HG03439 (cell line): ENCODE data around the gene PLCXD3.
"Not testable (repeated sequence)": the region's sequence is repeated elsewhere in the genome, so short reads cannot be mapped to it uniquely, and the experiment has no call there.

Experiments
- ATAC-seq: cut with Tn5 transposase; IDR thresholded peaks from one replicate; pipeline ENCODE4 v1.9.1; 2021; ENCODE audit warnings: mild to moderate bottlenecking, moderate library complexity; ENCODE audit not compliant: unreplicated experiment

Gene PLCXD3

DNA sequence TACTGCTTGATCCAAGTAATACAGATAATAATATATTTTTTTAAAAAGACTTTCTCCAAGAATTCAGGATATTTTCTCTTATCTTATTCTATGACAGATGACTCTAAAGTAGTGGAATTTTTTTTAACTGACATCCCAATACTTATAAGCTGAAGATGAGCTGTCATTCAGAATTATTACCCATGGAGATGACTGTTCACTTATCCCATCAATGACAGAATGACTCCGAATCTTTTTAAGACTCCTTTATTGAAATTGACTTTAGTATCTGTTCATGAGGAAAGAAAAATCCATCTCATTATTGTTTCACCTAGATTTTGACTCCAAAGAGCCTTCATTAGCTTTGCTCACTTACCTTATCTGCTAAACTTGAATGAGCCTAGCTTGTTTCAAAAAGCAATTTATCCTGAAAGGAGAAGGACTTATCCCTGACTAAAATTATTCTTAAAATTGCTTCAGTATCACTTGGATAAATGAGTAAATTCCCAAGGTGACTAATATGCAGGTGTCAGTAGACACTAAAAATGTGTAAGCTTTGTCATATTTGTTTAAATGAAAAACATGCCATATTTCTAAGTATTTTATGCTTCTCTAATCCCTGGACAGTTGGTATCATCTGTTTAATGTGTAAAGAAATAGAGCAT, 146.9 kb downstream of the PLCXD3 start:
- no peak for ATAC-seq

DNA sequence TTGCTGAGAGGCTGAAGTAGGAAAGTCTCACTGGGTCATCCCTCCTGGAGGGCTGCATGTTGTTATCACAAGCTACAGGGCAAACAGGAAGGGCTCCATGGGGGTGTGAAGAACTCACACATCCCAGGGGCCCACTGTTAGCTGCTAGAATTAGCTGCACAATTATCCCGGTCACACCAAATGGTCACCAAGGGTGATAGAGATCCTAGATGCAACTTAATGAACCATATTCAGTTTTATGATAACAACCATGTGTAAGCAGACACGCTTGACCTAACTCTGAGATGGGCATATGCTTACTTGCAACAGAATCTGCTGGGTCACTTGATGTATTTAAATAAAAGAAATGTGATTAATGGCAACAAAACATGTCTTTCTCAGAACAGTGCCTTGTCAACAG, 153.6 kb downstream of the PLCXD3 start:
- ATAC-seq: no peak

DNA sequence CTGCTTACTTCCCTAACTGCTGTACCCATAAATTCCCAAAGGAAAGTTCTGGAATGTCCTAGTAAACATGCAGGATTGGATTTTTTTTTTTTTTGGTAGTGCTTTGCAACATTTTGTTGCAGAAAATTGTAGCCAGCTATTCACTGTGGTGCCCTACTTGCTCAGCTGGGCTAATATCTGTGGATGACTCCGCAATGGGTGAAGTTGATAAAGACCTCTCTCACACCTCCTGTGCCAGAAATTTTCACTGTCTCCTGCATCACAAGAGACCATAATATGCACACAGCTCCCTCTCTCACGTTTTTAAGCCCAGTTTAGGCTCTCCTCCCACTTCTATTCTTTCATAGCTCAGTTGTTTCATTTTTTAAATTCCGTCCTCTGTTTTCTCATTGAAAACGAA, 160.6 kb downstream of the PLCXD3 start:
- ATAC-seq: no peak

DNA sequence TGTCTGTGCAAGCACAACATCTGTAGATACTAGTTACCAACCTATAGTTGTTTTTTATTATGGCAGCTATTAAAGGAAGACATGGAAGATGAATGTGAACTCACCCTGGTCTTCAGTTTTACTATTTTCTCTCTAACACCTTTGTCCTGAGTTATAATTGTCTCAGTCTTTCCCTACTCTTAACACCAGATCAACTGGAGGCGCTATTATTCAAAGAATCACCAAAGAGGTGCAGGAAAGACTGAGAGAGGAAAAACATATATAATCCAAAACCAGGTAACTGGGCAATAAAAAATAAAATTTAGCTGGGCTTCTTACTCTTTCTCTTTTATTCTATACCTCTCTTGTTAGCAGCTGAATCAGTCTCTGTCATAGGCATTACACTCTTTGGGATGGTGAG, 162.8 kb downstream of the PLCXD3 start:
- ATAC-seq: no peak

DNA sequence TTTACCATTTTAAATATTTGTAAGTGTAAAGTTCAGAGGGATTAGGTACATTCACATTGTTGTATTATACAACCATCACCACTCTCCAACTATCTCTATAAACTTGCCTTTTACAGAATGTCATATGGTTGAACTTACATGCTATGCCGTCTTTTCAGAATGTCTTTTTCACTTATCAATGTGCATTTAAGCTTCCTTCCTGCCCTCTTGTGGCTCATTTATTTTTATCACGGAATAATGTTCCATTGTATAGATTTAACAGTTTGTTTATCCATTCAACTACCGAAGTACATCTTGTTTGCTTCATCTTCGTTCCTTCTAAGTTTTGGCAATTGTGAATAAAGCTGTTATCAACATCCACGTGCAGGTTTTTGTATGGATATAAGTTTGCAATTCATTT, 163.8 kb downstream of the PLCXD3 start:
- ATAC-seq: no peak

GRCh38 chr5:41345295-41345694, 165.1 kb downstream of the PLCXD3 start:
- ATAC-seq: no peak

DNA sequence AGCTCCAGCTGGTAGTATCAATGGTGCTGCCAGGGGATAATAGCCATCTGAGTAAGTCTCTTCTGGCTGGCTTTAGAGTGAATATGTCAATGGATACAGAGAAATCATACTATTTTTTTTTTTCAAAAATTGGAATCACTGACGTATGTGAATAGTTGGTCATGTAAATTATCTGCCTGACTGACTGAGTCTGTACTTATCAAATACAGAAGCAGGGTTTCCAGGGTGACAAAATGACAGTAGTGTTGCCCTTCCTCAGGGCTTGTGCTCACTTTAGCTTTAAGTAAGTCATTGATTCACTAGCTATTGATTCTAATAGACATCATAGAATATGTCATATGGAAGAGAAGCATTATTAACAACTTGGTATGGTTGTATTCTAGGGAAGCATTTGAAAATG, 171.1 kb downstream of the PLCXD3 start:
- ATAC-seq: no peak

- ATAC-seq: no peak
These were observed 172.2 kb downstream of the PLCXD3 start for GRCh38 chr5:41338136-41338675.

DNA sequence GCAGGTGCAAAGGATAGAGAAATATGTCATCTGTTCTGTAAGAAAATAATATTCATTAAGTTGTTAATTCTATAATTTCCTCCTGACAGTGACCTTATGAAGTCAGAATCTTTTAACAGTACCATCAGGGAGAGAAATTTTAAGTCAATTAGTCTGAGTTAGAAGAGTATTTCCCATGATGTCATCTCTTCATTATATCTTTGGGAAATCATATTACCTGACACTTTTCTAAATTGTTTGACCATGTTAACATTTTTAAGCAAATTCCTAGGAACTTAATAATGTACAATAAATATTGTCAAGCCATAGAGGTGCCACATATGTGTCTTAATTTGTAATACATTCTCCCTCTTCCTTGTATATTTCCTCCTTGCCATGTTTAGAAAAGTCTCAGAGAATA, 172.7 kb downstream of the PLCXD3 start:
- ATAC-seq: no peak

DNA sequence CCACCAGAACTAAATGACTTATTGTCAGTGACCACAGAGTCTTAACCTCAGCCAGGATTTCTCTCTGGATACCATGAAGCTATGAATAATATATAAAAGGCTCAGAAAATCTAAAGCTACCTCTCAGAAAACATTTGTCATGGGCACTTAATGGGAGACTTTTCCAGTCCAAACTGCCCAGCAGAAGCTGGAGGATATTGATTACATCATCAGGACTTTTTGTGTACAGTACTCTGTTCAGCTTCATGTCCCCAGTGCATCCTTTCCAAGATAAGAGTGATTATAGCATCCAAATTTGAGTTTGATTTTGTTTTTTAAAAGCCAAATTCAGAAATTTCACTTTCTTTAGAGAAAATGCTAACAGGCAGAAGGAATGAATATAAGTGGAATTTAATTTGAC, 173.2 kb downstream of the PLCXD3 start:
- ATAC-seq: no peak

- no peak for ATAC-seq
These were observed 173.9 kb downstream of the PLCXD3 start for GRCh38 chr5:41336471-41336870.

- no peak for ATAC-seq
These were observed 174.7 kb downstream of the PLCXD3 start for GRCh38 chr5:41335596-41336181.

DNA sequence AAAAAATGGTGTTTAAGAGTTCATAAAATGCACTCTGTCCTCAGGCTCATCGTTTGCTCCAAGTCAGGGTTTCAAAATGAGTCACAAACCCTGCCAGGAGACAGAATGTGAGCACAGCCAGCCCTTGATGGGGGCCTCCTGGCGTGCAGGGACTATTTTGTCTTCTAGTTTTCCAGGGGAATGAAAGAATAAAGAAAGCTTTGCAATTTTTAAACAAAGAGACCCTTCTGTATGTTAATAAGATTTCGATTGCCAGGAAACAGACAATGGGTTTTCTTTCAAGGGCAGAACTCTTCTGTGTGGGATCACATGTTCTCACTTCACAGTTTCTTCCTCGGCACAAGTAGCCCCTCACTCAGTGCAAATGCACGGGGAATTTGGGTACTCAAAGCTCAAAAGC, 175.6 kb downstream of the PLCXD3 start:
- ATAC-seq: no peak

- no peak for ATAC-seq
These were observed 176.2 kb downstream of the PLCXD3 start for GRCh38 chr5:41334221-41334620.

DNA sequence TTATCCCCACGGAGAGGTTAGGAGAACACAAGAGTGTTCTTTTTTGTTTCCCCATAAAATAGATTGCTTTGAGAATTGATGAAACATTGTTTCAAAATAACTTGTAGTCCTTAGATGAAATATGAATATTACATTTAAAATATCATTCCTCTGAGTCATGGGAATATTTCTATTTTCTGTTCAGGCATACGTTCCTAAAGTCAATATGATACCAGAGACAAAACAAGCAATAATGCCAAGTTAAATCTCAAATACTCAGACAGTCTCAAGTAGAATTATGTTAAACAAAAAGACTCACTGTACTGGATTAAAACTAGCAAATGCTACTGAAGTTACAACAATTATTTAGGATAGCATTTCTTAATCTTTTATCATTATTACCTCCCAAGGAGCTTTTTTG, 185.3 kb downstream of the PLCXD3 start:
- no peak for ATAC-seq

- not testable (repeated sequence) for ATAC-seq
These were observed 187.6 kb downstream of the PLCXD3 start for GRCh38 chr5:41322826-41323225.

DNA sequence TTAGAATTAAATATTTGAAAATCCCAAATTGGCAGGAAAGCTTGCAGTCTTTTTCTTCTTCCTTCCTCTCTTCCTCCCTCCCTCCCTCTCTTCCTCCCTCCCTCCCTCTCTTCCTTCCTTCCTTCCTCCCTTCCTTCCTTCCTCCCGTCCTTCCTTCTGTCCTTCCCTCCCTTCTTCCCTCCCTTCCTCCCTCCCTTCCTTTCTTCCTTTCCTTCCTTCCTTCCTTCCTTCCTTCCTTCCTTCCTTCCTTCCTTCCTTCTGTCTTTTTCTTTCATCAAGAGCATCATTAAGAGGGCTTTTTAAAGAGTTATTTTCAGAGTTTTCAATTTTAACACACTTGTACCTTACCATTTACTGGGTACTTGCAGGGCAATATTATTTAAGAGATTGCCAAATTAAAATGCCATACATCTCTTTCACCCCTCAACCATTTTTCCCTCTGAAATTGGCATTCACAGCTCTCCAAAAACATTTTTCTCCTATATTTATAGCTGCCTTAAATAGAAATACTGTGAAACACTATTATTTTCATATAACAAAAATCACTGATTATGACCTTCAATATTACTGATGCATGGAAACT, 197.8 kb downstream of the PLCXD3 start:
- no peak for ATAC-seq

GRCh38 chr5:41312066-41312465, 198.3 kb downstream of the PLCXD3 start:
- no peak for ATAC-seq

DNA sequence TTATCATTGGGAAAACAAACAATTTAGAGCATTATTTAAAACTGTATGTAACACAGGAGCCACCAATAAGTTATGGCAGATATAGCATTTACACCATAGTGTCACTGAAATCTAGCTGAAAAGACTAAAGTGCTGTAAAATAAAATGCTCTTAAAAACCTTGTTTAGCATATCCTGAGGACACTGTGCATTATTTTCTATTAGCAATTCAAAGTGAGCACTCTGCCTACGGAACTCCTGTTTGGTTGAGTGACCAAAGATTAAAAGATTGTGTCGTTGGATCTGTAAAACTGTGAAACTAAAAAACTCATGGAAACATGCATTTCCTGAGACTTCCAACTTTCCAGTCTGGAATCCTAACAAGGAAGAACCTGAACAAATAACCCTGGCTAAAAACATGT, 201.1 kb downstream of the PLCXD3 start:
- ATAC-seq: no peak

GRCh38 chr5:41306005-41306404, 204.4 kb downstream of the PLCXD3 start:
- ATAC-seq: no peak

- ATAC-seq: no peak
These were observed 205.3 kb downstream of the PLCXD3 start for GRCh38 chr5:41305056-41305455.

GRCh38 chr5:41296066-41296465, 214.3 kb downstream of the PLCXD3 start:
- ATAC-seq: no peak
